ENCODE data around the gene METTL24. TPM values are rescaled to one million over a fixed set of nuclear protein-coding genes. Genes with fewer than 3 reads are reported as not detected.
"Not testable (repeated sequence)": the region's sequence is repeated elsewhere in the genome, so short reads cannot be mapped to it uniquely, and the experiment has no call there.

Gene METTL24
- total RNA-seq, 1 donor from 2014 or later = 0.67 TPM

DNA sequence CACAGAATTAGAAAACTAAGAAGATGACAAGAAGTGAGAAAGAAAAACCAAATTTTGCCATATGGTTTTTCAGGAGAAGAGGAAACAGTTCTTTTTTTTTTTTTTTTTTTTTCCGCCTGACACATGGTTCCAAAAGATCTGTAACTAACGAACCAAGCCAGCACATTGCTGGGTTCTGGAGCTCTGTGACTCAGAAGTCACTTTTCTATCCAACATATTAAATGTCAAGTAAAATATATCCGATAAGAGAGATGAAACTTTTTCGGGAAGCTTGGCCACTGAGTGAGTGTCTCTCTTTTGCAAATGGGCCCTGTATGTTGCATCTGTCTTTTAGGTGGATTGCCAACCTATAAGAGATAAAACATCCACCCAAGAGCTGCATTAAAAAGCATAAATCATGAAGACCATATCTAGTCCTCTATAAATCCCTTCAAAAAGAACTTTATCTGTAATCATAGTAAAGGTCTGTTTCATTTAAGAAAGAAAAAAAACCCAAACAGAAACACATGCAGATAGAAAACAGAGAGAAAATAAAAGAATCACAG lies 4.6 kb downstream of the METTL24 start:
- H3K4me3 Mint-ChIP-seq (ENCODE audit: unreplicated experiment) = no peak overlapping the region
- peaks cover 18% of the 10 kb centered on the region for H3K4me1 Mint-ChIP-seq (ENCODE audit: low read depth)
- peaks cover 8% of the 10 kb centered on the region for H3K36me3 Mint-ChIP-seq (ENCODE audit: low read depth)
- DNase-seq (ENCODE audit: low spot score) = no peak
- H3K27me3 Mint-ChIP-seq (ENCODE audit: low read depth) = peaks cover 18% of the 10 kb centered on the region
- TF ChIP-seq, protein P1, sequence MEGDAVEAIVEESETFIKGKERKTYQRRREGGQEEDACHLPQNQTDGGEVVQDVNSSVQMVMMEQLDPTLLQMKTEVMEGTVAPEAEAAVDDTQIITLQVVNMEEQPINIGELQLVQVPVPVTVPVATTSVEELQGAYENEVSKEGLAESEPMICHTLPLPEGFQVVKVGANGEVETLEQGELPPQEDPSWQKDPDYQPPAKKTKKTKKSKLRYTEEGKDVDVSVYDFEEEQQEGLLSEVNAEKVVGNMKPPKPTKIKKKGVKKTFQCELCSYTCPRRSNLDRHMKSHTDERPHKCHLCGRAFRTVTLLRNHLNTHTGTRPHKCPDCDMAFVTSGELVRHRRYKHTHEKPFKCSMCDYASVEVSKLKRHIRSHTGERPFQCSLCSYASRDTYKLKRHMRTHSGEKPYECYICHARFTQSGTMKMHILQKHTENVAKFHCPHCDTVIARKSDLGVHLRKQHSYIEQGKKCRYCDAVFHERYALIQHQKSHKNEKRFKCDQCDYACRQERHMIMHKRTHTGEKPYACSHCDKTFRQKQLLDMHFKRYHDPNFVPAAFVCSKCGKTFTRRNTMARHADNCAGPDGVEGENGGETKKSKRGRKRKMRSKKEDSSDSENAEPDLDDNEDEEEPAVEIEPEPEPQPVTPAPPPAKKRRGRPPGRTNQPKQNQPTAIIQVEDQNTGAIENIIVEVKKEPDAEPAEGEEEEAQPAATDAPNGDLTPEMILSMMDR (IDR thresholded peaks at IDR 0.05) = no peak
- no peaks in the 10 kb centered on the region for H3K9me3 Mint-ChIP-seq (ENCODE audit: low read depth)
- H3K27ac Mint-ChIP-seq (ENCODE audit: unreplicated experiment) = no peak overlapping the region

- TF ChIP-seq, protein P1 (IDR thresholded peaks at IDR 0.05) = no peak
- no peak overlapping the region for H3K4me3 Mint-ChIP-seq (ENCODE audit: unreplicated experiment)
- H3K4me1 Mint-ChIP-seq (ENCODE audit: low read depth) = peaks cover 16% of the 10 kb centered on the region
- no peak for DNase-seq (ENCODE audit: low spot score)
- no peak overlapping the region for H3K27ac Mint-ChIP-seq (ENCODE audit: unreplicated experiment)
- peaks cover 17% of the 10 kb centered on the region for H3K27me3 Mint-ChIP-seq (ENCODE audit: low read depth)
- peaks cover 8% of the 10 kb centered on the region for H3K36me3 Mint-ChIP-seq (ENCODE audit: low read depth)
- H3K9me3 Mint-ChIP-seq (ENCODE audit: low read depth) = no peaks in the 10 kb centered on the region
These were observed 5.4 kb downstream of the METTL24 start for GRCh38 chr6:110352563-110353262.

DNA sequence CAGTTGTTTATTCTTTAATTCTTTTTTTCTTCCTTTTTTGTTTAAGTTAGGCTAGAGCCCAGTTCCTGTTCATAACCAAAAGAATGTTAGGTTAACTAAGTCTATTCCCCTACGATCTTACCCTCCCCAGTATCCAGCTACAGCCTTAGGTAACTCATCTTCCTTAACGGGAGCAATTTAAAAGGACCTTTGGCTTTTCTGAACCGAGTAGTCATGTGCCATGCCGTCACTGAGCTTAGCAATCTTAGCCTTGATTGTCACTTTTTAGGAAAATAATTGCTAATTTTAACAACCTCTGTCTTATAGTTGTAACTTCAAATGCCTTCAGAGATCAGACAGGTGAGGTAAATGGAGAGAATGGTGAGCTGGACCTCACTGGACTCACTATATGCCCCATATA lies 6.2 kb downstream of the METTL24 start:
- H3K36me3 Mint-ChIP-seq (ENCODE audit: low read depth) = peaks cover 7% of the 10 kb centered on the region
- no peak overlapping the region for H3K4me3 Mint-ChIP-seq (ENCODE audit: unreplicated experiment)
- H3K9me3 Mint-ChIP-seq (ENCODE audit: low read depth) = no peaks in the 10 kb centered on the region
- peaks cover 14% of the 10 kb centered on the region for H3K4me1 Mint-ChIP-seq (ENCODE audit: low read depth)
- no peak overlapping the region for H3K27ac Mint-ChIP-seq (ENCODE audit: unreplicated experiment)
- H3K27me3 Mint-ChIP-seq (ENCODE audit: low read depth) = peaks cover 13% of the 10 kb centered on the region
- no peak for DNase-seq (ENCODE audit: low spot score)
- TF ChIP-seq, protein P1 (IDR thresholded peaks at IDR 0.05) = no peak

- Mint-ChIP-seq H3K36me3 (ENCODE audit: low read depth) (peaks cover 3% of the 10 kb centered on the region), H3K9me3 (ENCODE audit: low read depth) (no peaks in the 10 kb centered on the region), H3K4me3 (ENCODE audit: unreplicated experiment) (no peak overlapping the region), H3K27me3 (ENCODE audit: low read depth) (peaks cover 10% of the 10 kb centered on the region), H3K27ac (ENCODE audit: unreplicated experiment) (no peak overlapping the region), H3K4me1 (ENCODE audit: low read depth) (peaks cover 10% of the 10 kb centered on the region)
- no peak for DNase-seq (ENCODE audit: low spot score)
- TF ChIP-seq, protein P1 (IDR thresholded peaks at IDR 0.05) = no peak
These were observed 6.6 kb downstream of the METTL24 start for GRCh38 chr6:110351546-110351945.

- H3K27me3 Mint-ChIP-seq (ENCODE audit: low read depth) = peaks cover 12% of the 10 kb centered on the region
- not testable (repeated sequence) for H3K36me3 Mint-ChIP-seq (ENCODE audit: low read depth); H3K4me3 Mint-ChIP-seq (ENCODE audit: unreplicated experiment); H3K27ac Mint-ChIP-seq (ENCODE audit: unreplicated experiment); H3K4me1 Mint-ChIP-seq (ENCODE audit: low read depth); DNase-seq (ENCODE audit: low spot score); H3K9me3 Mint-ChIP-seq (ENCODE audit: low read depth)
These were observed 7.6 kb downstream of the METTL24 start for GRCh38 chr6:110350593-110350992.

Data from chondrocyte (in vitro differentiated cells).